GM21515 (cell line): ENCODE results near the gene POLR3C.
"Not testable (repeated sequence)": the region's sequence is repeated elsewhere in the genome, so short reads cannot be mapped to it uniquely, and the experiment has no call there.

Experiments used
- ATAC-seq: cut with Tn5 transposase; IDR thresholded peaks from one replicate; pipeline ENCODE4 v1.9.1; 2021; ENCODE audit not compliant: unreplicated experiment

The POLR3C gene

GRCh38 chr1:145818095-145818494, 5.9 kb upstream of the POLR3C start:
- ATAC-seq, result not testable (repeated sequence)

- not testable (repeated sequence) for ATAC-seq
Measured at GRCh38 chr1:145822779-145823331, 1.1 kb upstream of the POLR3C start.

GRCh38 chr1:145824499-145824842, 471 bp downstream of the POLR3C start:
- no peak for ATAC-seq

- ATAC-seq, result no peak
Measured at GRCh38 chr1:145826030-145826429, 2.0 kb downstream of the POLR3C start.

- ATAC-seq, result no peak
Measured at GRCh38 chr1:145827966-145828365, 4.0 kb downstream of the POLR3C start.

GRCh38 chr1:145828367-145829026, 4.5 kb downstream of the POLR3C start:
- ATAC-seq, result no peak

- not testable (repeated sequence) for ATAC-seq
Measured at GRCh38 chr1:145830810-145831209, 6.8 kb downstream of the POLR3C start.

GRCh38 chr1:145837656-145838055, 13.7 kb downstream of the POLR3C start:
- ATAC-seq, result no peak

GRCh38 chr1:145843031-145843430, 19.0 kb downstream of the POLR3C start:
- no peak for ATAC-seq

GRCh38 chr1:145845144-145845513, 21.1 kb downstream of the POLR3C start:
- ATAC-seq, result peak; percentile 75

GRCh38 chr1:145845514-145846161, 21.6 kb downstream of the POLR3C start, which contains the start of gene NUDT17:
NUDT17 (plus strand) TSS chr1:145845630; CDS start chr1:145845641, 11 bp downstream.
- peak; percentile 62 for ATAC-seq

- ATAC-seq, result no peak
Measured at GRCh38 chr1:145846201-145846612, 22.2 kb downstream of the POLR3C start.

- no peak for ATAC-seq
Measured at GRCh38 chr1:145847827-145848226, 23.8 kb downstream of the POLR3C start.

- no peak for ATAC-seq
Measured at GRCh38 chr1:145849356-145850160, 25.6 kb downstream of the POLR3C start.

GRCh38 chr1:145855426-145855948, 31.5 kb downstream of the POLR3C start:
- ATAC-seq, result no peak

- ATAC-seq, result no peak
Measured at GRCh38 chr1:145857170-145857569, 33.2 kb downstream of the POLR3C start.

GRCh38 chr1:145858238-145858900, 34.4 kb downstream of the POLR3C start:
- no peak for ATAC-seq

- ATAC-seq, result peak; percentile 81
Measured at GRCh38 chr1:145858901-145859490, 35.0 kb downstream of the POLR3C start, which contains the start of gene PIAS3. PIAS3 (minus strand) TSS chr1:145859081; CDS start chr1:145858990, 91 bp downstream.

GRCh38 chr1:145859491-145860023, 35.6 kb downstream of the POLR3C start:
- ATAC-seq, result peak; percentile 65
